GM13976 (cell line): Measurements from ENCODE around the gene RNF207.

Experiments used
- DNase-seq: peaks from one replicate; pipeline ENCODE4 v3.0.0; 2012; ENCODE audit warnings: low spot score
- in situ Hi-C: fragments of 300-500 bp; cut with MboI; formaldehyde crosslinking; loops from one replicate; pipeline ENCODE4 v1.12.0; 2022; ENCODE audit warnings: low sequenced_read_pairs, mixed read lengths, inconsistent platforms; ENCODE audit not compliant: unreplicated experiment
- TF ChIP-seq, protein P1 (sequence below): IDR thresholded peaks from 2 replicates; pipeline ENCODE4 v1.5.1; 2012; ENCODE audit warnings: borderline replicate concordance, mild to moderate bottlenecking; ENCODE audit not compliant: insufficient read depth; ENCODE audit errors: extremely low read depth, missing control alignments, control extremely low read depth

RNF207 gene

GRCh38 chr1:6241107-6241886 is 35.4 kb downstream of the RNF207 start:
- no peak for DNase-seq
- TF ChIP-seq, protein P1, sequence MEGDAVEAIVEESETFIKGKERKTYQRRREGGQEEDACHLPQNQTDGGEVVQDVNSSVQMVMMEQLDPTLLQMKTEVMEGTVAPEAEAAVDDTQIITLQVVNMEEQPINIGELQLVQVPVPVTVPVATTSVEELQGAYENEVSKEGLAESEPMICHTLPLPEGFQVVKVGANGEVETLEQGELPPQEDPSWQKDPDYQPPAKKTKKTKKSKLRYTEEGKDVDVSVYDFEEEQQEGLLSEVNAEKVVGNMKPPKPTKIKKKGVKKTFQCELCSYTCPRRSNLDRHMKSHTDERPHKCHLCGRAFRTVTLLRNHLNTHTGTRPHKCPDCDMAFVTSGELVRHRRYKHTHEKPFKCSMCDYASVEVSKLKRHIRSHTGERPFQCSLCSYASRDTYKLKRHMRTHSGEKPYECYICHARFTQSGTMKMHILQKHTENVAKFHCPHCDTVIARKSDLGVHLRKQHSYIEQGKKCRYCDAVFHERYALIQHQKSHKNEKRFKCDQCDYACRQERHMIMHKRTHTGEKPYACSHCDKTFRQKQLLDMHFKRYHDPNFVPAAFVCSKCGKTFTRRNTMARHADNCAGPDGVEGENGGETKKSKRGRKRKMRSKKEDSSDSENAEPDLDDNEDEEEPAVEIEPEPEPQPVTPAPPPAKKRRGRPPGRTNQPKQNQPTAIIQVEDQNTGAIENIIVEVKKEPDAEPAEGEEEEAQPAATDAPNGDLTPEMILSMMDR, result no peak
- in situ Hi-C loops, result no loop called here

DNA sequence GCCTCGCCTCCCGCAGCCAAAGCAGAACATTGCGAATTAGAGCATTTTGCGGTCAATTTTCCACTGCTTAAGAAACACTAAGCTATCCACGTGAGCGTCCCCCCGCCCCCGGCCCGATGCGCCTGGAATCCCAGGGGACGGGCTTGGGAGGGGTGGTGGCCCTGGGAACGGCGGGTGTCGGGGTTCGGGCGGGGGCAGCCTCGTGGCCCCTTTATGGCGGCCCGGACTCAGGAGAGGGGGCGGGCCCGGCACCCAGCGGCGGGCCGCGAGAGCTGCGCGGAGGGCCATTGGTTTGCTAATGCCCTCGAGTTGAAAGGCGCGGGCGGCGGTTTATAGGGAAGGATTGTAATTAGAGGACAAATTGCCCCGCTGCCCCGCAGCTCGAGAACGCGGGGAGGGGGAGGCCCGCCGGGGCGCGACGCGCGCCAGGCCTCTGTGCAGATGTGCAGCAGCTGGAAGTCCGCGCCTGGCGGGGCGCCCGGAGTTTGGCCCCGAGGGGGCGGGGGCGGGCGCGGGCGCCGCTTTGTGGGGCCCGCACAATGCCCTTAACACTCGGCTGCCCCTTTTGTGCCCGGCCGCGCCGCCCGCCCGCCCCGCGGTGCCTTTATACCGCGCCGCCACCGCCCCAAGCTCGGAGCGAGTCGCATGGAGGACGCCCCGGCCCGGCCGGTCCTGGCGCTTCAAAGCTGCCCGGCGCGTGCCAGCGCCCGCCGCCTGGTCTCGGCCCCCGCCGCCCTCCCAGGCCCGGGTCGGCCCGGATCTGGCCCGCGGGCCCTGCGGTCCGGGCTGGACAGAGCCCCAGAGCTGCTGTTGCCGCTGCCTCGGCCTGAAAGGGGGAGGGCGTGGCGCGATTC is 36.2 kb downstream of the RNF207 start:
- TF ChIP-seq, protein P1, result no peak
- in situ Hi-C loops, result no loop called here
- no peak for DNase-seq

DNA sequence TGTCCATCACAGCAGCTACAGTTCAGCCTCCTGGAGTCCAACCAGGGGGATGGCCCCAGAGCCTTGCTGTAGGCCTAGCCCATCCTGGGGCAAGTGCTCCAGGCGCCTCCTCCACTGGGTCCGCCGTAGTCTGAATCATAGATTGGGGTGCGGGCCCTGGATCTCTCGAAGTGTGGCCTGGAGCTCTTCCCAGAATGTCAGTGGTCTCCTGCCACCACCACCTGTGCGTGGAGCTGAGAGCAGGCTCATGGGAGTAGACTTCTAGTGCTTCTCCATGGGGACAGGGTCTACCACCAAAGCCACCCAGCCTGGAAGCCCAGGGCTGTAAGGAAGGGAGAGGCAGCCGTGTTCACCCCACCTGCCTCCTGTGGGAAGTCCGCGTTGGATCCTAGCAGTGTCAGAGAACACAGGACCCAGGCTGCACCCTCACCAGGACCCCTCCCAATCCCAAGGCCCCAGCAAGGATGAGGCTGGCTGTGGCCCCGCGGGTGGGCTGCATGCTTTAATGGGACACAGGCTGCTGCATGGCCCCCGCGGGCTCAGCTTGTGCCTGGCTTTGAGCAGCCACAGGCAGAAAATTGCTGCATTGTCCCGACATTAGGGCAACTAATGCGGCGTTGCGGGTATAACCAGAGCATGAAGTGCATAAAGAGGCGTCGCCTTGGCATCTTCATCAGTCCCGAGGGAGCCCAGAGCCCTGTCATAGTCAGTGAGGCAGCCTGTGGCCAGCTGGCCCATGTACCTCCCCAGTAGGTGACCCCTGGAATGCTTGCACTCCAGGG is 37.3 kb downstream of the RNF207 start:
- TF ChIP-seq, protein P1, result no peak
- DNase-seq, result no peak
- in situ Hi-C loops, result no loop called here

DNA sequence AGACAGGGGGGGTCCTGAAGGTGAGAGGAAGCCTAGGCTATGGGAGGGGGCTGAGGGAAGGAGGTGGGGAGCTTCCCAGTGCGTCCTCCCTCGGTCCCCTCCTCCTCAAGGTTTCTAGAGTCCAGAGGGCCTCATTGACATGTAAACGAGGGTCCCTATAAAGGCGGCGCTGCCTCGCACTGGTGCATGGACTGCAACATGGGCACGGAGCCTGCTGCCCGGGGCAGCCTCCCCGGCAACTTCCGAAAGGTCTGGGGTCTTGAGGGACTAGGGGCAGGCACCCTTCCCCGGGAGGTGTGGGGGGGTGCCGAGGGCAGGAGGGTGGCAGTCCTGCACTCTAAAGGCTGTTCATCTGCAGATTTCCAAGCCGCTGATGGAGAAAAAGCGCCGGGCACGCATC is 38.1 kb downstream of the RNF207 start, which contains the start of gene HES3:
TSS of gene HES3 (plus strand) at position 187 of the 400 bp plus-strand sequence. CDS start at position 374, 187 bp downstream.
- TF ChIP-seq, protein P1, result no peak
- no peak for DNase-seq
- in situ Hi-C loops, result no loop called here

DNA sequence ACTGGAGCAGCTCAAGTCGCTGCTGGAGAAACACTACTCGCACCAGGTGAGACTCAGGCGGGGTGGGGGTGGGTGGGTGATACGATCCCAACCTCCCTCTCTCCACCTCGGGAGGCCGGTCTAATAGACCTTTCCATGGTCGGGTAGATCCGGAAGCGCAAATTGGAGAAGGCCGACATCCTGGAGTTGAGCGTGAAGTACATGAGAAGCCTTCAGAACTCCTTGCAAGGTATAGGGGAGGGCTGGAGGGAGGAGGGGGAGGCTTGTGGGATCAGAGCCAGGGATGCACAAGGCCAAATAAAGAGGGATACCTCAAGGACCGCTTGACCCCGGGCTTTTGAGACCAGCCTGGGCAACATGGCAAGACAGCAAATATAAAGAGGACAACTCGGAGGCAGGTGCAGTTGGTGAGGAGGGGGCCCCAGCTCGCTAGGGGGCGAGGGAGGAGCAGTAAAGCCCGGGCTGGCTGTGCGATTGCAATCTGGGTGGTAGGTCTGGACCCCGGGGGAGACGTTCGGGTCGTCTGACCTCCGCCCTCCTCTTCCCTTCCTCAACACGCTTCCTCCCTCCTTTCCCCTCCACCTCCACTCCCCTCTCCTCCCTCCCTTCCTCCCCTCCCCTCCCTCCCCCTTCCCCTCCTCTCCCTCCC is 38.6 kb downstream of the RNF207 start:
- TF ChIP-seq, protein P1, result no peak
- in situ Hi-C loops, result loop anchor here (5.0 kb wide), 1 partner anchor 103 kb away; no protein-coding TSS in a partner anchor
- DNase-seq, result no peak
